B cell (primary cell): ENCODE data around the gene CACTIN. TPM values are rescaled to one million over a fixed set of nuclear protein-coding genes. Genes with fewer than 3 reads are reported as not detected.

Source experiments
- ATAC-seq: fragments of 200-7000 bp; cut with Tn5 transposase; one replicate; pipeline ENCODE4 v1.10.0; 2021; ENCODE audit warnings: low read depth, mild to moderate bottlenecking, moderate number of reproducible peaks, moderate library complexity
- CTCF ChIA-PET: fragments of 350-600 bp; sonication (Branson Sonifier 250); formaldehyde crosslinking; loops from one replicate; lab custom pipeline; 2021; ENCODE audit warnings: antibody characterized with exemption, inconsistent platforms; lab: Charles Lee
- POLR2A ChIA-PET: fragments of 350-600 bp; sonication (Branson Sonifier 250); formaldehyde crosslinking; loops from one replicate; lab custom pipeline; 2021; ENCODE audit warnings: antibody characterized with exemption; lab: Charles Lee
- DNase-seq: peaks from one replicate; pipeline ENCODE4 v3.0.0; 2013
- H2AFZ ChIP-seq: 2 replicates; pipeline ENCODE4 v1.6.1; 2012; ENCODE audit warnings: mild to moderate bottlenecking, low read depth, low read length; ENCODE audit not compliant: insufficient read depth, poor library complexity, severe bottlenecking
- H3K27ac ChIP-seq, 2 donors: 1 replicate in 1 of 2; 2 replicates in 1 of 2; pipeline ENCODE4 v1.5.1; 2012 to 2013; ENCODE audit warnings: low read length in 2 of 2, mild to moderate bottlenecking in 2 of 2, moderate library complexity in 1 of 2
- H3K27me3 ChIP-seq, 4 experiments: fragments of 200-600 bp in 1 of 4; sonication (generic) in 1 of 4; replicated peaks in 1 of 4; 1 replicate in 2 of 4; 2 replicates in 2 of 4; pipeline versions ENCODE4 v1.6.1 to v1.7.0; 2013 to 2016; ENCODE audit warnings: low read length in 3 of 4, mild to moderate bottlenecking in 2 of 4, mixed read lengths in 1 of 4, moderate library complexity in 1 of 4; ENCODE audit not compliant: insufficient read depth in 4 of 4, control insufficient read depth in 3 of 4; ENCODE audit errors: control extremely low read depth in 1 of 4
- H3K36me3 ChIP-seq, 2 experiments: replicated peaks in 1 of 2; 1 replicate in 1 of 2; 2 replicates in 1 of 2; pipeline versions ENCODE4 v1.6.1 to v1.7.1; 2013; ENCODE audit warnings: low read length in 1 of 2; ENCODE audit not compliant: insufficient read depth in 2 of 2, control insufficient read depth in 1 of 2; ENCODE audit errors: control extremely low read depth in 1 of 2, extremely low read depth in 1 of 2
- H3K4me1 ChIP-seq, 2 donors: fragments of 200-600 bp in 1 of 2; sonication (generic) in 1 of 2; 1 replicate in 1 of 2; 2 replicates in 1 of 2; pipeline versions ENCODE4 v1.5.1 to v1.6.1; 2013 to 2017; ENCODE audit warnings: low read length in 2 of 2; ENCODE audit not compliant: control insufficient read depth in 2 of 2, insufficient read depth in 2 of 2
- H3K4me2 ChIP-seq: replicated peaks from 2 replicates; pipeline ENCODE3; 2012; ENCODE audit warnings: mild to moderate bottlenecking, low read depth, low read length; ENCODE audit not compliant: poor library complexity, severe bottlenecking
- H3K4me3 ChIP-seq, 5 experiments: fragments of 200-600 bp in 1 of 5; sonication (generic) in 1 of 5; 1 replicate in 3 of 5; 2 replicates in 2 of 5; pipeline versions ENCODE4 v1.5.1 to v1.7.0; 2011 to 2016; ENCODE audit warnings: low read length in 4 of 5, mild to moderate bottlenecking in 4 of 5, low read depth in 2 of 5, control low read depth in 1 of 5, moderate library complexity in 1 of 5; ENCODE audit not compliant: insufficient read depth in 1 of 5; ENCODE audit errors: control extremely low read depth in 1 of 5, extremely low read depth in 1 of 5
- H3K79me2 ChIP-seq: fragments of 200-600 bp; sonication (generic); one replicate; pipeline ENCODE4 v1.6.0; 2016; ENCODE audit warnings: low read length; ENCODE audit not compliant: control insufficient read depth, insufficient read depth
- H3K9ac ChIP-seq: fragments of 200-600 bp; sonication (generic); 2 replicates; pipeline ENCODE4 v1.6.1; 2017; ENCODE audit warnings: mild to moderate bottlenecking, low read length, moderate library complexity
- H3K9me3 ChIP-seq, 3 donors: one replicate each; pipeline versions ENCODE4 v1.6.1 to v1.7.1; 2013; ENCODE audit warnings: low read length in 2 of 3; ENCODE audit not compliant: control insufficient read depth in 2 of 3, insufficient read depth in 1 of 3; ENCODE audit errors: control extremely low read depth in 1 of 3
- H4K20me1 ChIP-seq: 2 replicates; pipeline ENCODE4 v1.6.0; 2012; ENCODE audit warnings: mild to moderate bottlenecking, low read length; ENCODE audit not compliant: insufficient read depth, control insufficient read depth, poor library complexity, severe bottlenecking
- H3K27ac Mint-ChIP-seq: one replicate; pipeline ENCODE4 v1.8.0; 2021; ENCODE audit warnings: mixed read lengths
- H3K27me3 Mint-ChIP-seq: one replicate; pipeline ENCODE4 v1.8.0; 2021; ENCODE audit warnings: mixed read lengths
- H3K4me1 Mint-ChIP-seq: one replicate; pipeline ENCODE4 v1.8.0; 2021; ENCODE audit warnings: mixed read lengths
- H3K4me3 Mint-ChIP-seq: one replicate; pipeline ENCODE4 v1.8.0; 2021; ENCODE audit warnings: mixed read lengths
- H3K9me3 Mint-ChIP-seq: one replicate; pipeline ENCODE4 v1.8.0; 2022; ENCODE audit warnings: mixed read lengths; ENCODE audit not compliant: insufficient read depth
- CTCF ChIP-seq: fragments of 200-600 bp; IDR thresholded peaks from one replicate; pipeline ENCODE4 v1.8.0; 2022; ENCODE audit warnings: antibody characterized with exemption, mild to moderate bottlenecking
- EZH2 ChIP-seq: IDR thresholded peaks from 2 replicates; pipeline ENCODE4 v1.6.1; 2012; ENCODE audit warnings: borderline replicate concordance, low read depth, mild to moderate bottlenecking, moderate library complexity, low read length; ENCODE audit not compliant: insufficient read depth, poor library complexity, severe bottlenecking
- WGBS: methylation state at CpG from one replicate; pipeline ENCODE4 v1.1.5; 2013; ENCODE audit warnings: missing lambda C conversion rate; ENCODE audit not compliant: insufficient coverage; 5-methylcytosine and 5-hydroxymethylcytosine counted together
- intact Hi-C: fragments of 100-400 bp; cut with micrococcal nuclease; formaldehyde crosslinking; loops from one replicate; pipeline ENCODE4 v1.10.0; 2022
- polyA plus RNA-seq: library from polyadenylated mRNA; depleted of rRNA; stranded (reverse); fragments of >200 nt; gene quantifications from 2 replicates; pipeline ENCODE4 v1.2.3, GENCODE V29; 2012
- total RNA-seq, 2 donors: library from RNA; stranded (reverse); fragments of 120-200 nt in 1 of 2; gene quantifications; 1 replicate in 1 of 2; 2 replicates in 1 of 2; pipeline versions ENCODE4 v1.2.3 to v1.2.4, GENCODE V29; 2013 to 2022

CACTIN gene
- total and polyA plus RNA-seq, 2 donors (not counting 1 experiment from before 2014, with no cell fraction given), result 40.6 to 41.8 TPM

GRCh38 chr19:3673506-3674439, 47.2 kb upstream of the CACTIN start:
- Mint-ChIP-seq H3K4me3 (no peak overlapping the region), H3K27me3 (no peaks in the 10 kb centered on the region), H3K4me1 (peaks cover 41% of the 10 kb centered on the region), H3K9me3 (no peaks in the 10 kb centered on the region), H3K27ac (no peak overlapping the region)
- Histone ChIP-seq H2AFZ (no peak overlapping the region), H3K4me1 (peaks cover 19% of the 10 kb centered on the region in 2 donors), H3K9me3 (peaks cover 0 to 3% (median 0%) of the 10 kb centered on the region in 3 donors), H3K27ac (no peak overlapping the region), H3K79me2 (peaks cover 67% of the 10 kb centered on the region), H3K27me3 (peaks cover 0 to 19% (median 5%) of the 10 kb centered on the region in 4 experiments), H3K4me3 (no peak overlapping the region), H3K9ac (no peak overlapping the region), H3K4me2 (no peak overlapping the region), H3K36me3 (no peaks in the 10 kb centered on the region), H4K20me1 (peaks cover 86% of the 10 kb centered on the region)
- WGBS, result 96% methylated on average over 29 of the region's 34 CpGs
- no peak for ATAC-seq
- no peak for TF ChIP-seq EZH2
- no peak for TF ChIP-seq CTCF
- CTCF ChIA-PET, result interaction anchor here (0.6 to 1.5 kb wide), 4 partner anchors 17 to 43 kb away, joined by 3 read pairs; partner anchors contain the start of gene PIP5K1C
- POLR2A ChIA-PET, result interaction anchor here (0.7 kb wide), 1 partner anchor 436 kb away, joined by 3 read pairs; no protein-coding TSS in a partner anchor
- no peak for DNase-seq
- intact Hi-C loops, result no loop called here

- ChIA-PET POLR2A (interaction anchor here (0.7 kb wide), 1 partner anchor 437 kb away, joined by 3 read pairs; no protein-coding TSS in a partner anchor), CTCF (interaction anchor here (1.0 kb wide), 1 partner anchor 17 kb away, joined by 3 read pairs; no protein-coding TSS in a partner anchor)
- DNase-seq (no peak), ATAC-seq (no peak)
- Histone ChIP-seq H3K4me1 (peaks cover 19% of the 10 kb centered on the region in 2 donors), H3K4me2 (no peak overlapping the region), H3K4me3 (no peak overlapping the region), H3K27ac (no peak overlapping the region), H3K9me3 (peaks cover 0 to 3% (median 0%) of the 10 kb centered on the region in 3 donors), H4K20me1 (peaks cover 86% of the 10 kb centered on the region), H3K36me3 (peaks cover 0 to 2% of the 10 kb centered on the region in 2 experiments), H3K9ac (no peak overlapping the region), H3K79me2 (peaks cover 59% of the 10 kb centered on the region), H2AFZ (no peak overlapping the region), H3K27me3 (peaks cover 0 to 19% (median 5%) of the 10 kb centered on the region in 4 experiments)
- Mint-ChIP-seq H3K9me3 (no peaks in the 10 kb centered on the region), H3K4me3 (no peak overlapping the region), H3K27me3 (no peaks in the 10 kb centered on the region), H3K4me1 (peaks cover 41% of the 10 kb centered on the region), H3K27ac (no peak overlapping the region)
- intact Hi-C loops, result no loop called here
- WGBS, result 94% methylated on average over 10 of the region's 13 CpGs
- no peak for TF ChIP-seq EZH2
- TF ChIP-seq CTCF, result no peak
These were observed 46.4 kb upstream of the CACTIN start for GRCh38 chr19:3672993-3673392.
